Neuron (in vitro differentiated cells): Measurements from ENCODE around the gene NDFIP1.

Experiments
- H2AFZ ChIP-seq: one replicate; pipeline ENCODE4 v1.6.1; 2013; ENCODE audit warnings: low read depth, mild to moderate bottlenecking, inconsistent platforms, low read length, moderate library complexity
- H3K27me3 ChIP-seq: one replicate; pipeline ENCODE4 v1.6.1; 2013; ENCODE audit warnings: low read length; ENCODE audit not compliant: insufficient read depth
- H3K36me3 ChIP-seq: one replicate; pipeline ENCODE4 v1.6.1; 2013; ENCODE audit warnings: low read length; ENCODE audit not compliant: insufficient read depth
- H3K4me1 ChIP-seq: one replicate; pipeline ENCODE4 v1.6.1; 2013; ENCODE audit warnings: low read length; ENCODE audit not compliant: insufficient read depth
- H3K4me3 ChIP-seq: 2 replicates; pipeline ENCODE4 v1.5.1; 2013; ENCODE audit warnings: mild to moderate bottlenecking, low read length, moderate library complexity
- H3K9me3 ChIP-seq: one replicate; pipeline ENCODE4 v1.6.1; 2013; ENCODE audit warnings: low read length

NDFIP1 gene

GRCh38 chr5:142108432-142109330, at the start of gene NDFIP1:
TSS of gene NDFIP1 (plus strand) at chr5:142108779. CDS start at chr5:142108975, 196 bp downstream.
- peak within 1 kb of the TSS; percentile 40 for H2AFZ ChIP-seq
- H3K4me1 ChIP-seq, result peaks cover 9% of the 10 kb centered on the region
- H3K4me3 ChIP-seq, result peak within 1 kb of the TSS; percentile 85
- no peaks in the 10 kb centered on the region for H3K27me3 ChIP-seq
- H3K36me3 ChIP-seq, result peaks cover 7% of the 10 kb centered on the region
- peaks cover 7% of the 10 kb centered on the region for H3K9me3 ChIP-seq

- Histone ChIP-seq H3K9me3 (no peaks in the 10 kb centered on the region), H3K27me3 (no peaks in the 10 kb centered on the region), H2AFZ (no peak overlapping the region), H3K36me3 (no peaks in the 10 kb centered on the region), H3K4me3 (no peak overlapping the region), H3K4me1 (peaks cover 49% of the 10 kb centered on the region)
Observed at GRCh38 chr5:142059304-142059940, 49.2 kb upstream of the NDFIP1 start.

GRCh38 chr5:142063376-142063775, 45.2 kb upstream of the NDFIP1 start:
- Histone ChIP-seq H3K27me3 (no peaks in the 10 kb centered on the region), H3K9me3 (no peaks in the 10 kb centered on the region), H3K4me3 (peak overlapping the region; percentile 8), H3K36me3 (no peaks in the 10 kb centered on the region), H3K4me1 (peaks cover 46% of the 10 kb centered on the region), H2AFZ (no peak overlapping the region)

GRCh38 chr5:142063878-142064331, 44.7 kb upstream of the NDFIP1 start:
- Histone ChIP-seq H3K9me3 (no peaks in the 10 kb centered on the region), H3K36me3 (no peaks in the 10 kb centered on the region), H3K4me1 (peaks cover 46% of the 10 kb centered on the region), H2AFZ (no peak overlapping the region), H3K27me3 (no peaks in the 10 kb centered on the region), H3K4me3 (peak overlapping the region; percentile 8)

GRCh38 chr5:142065273-142065672, 43.3 kb upstream of the NDFIP1 start:
- Histone ChIP-seq H3K4me3 (no peak overlapping the region), H3K27me3 (no peaks in the 10 kb centered on the region), H3K36me3 (no peaks in the 10 kb centered on the region), H3K4me1 (peaks cover 49% of the 10 kb centered on the region), H3K9me3 (no peaks in the 10 kb centered on the region), H2AFZ (no peak overlapping the region)

- H3K4me1 ChIP-seq, result peaks cover 31% of the 10 kb centered on the region
- H2AFZ ChIP-seq, result no peak overlapping the region
- no peaks in the 10 kb centered on the region for H3K27me3 ChIP-seq
- no peaks in the 10 kb centered on the region for H3K36me3 ChIP-seq
- H3K9me3 ChIP-seq, result no peaks in the 10 kb centered on the region
- no peak overlapping the region for H3K4me3 ChIP-seq
Observed at GRCh38 chr5:142069606-142070399, 38.8 kb upstream of the NDFIP1 start.

GRCh38 chr5:142070734-142071133, 37.8 kb upstream of the NDFIP1 start:
- Histone ChIP-seq H3K27me3 (no peaks in the 10 kb centered on the region), H3K4me1 (peaks cover 23% of the 10 kb centered on the region), H3K4me3 (no peak overlapping the region), H3K9me3 (no peaks in the 10 kb centered on the region), H2AFZ (no peak overlapping the region), H3K36me3 (no peaks in the 10 kb centered on the region)

GRCh38 chr5:142072488-142072887, 36.1 kb upstream of the NDFIP1 start:
- H3K36me3 ChIP-seq, result no peaks in the 10 kb centered on the region
- H2AFZ ChIP-seq, result no peak overlapping the region
- peaks cover 13% of the 10 kb centered on the region for H3K4me1 ChIP-seq
- H3K4me3 ChIP-seq, result no peak overlapping the region
- H3K27me3 ChIP-seq, result no peaks in the 10 kb centered on the region
- no peaks in the 10 kb centered on the region for H3K9me3 ChIP-seq

- Histone ChIP-seq H3K27me3 (no peaks in the 10 kb centered on the region), H2AFZ (no peak overlapping the region), H3K4me3 (no peak overlapping the region), H3K9me3 (no peaks in the 10 kb centered on the region), H3K4me1 (peaks cover 13% of the 10 kb centered on the region), H3K36me3 (no peaks in the 10 kb centered on the region)
Observed at GRCh38 chr5:142073362-142073988, 35.1 kb upstream of the NDFIP1 start.

- no peak overlapping the region for H3K4me3 ChIP-seq
- peaks cover 13% of the 10 kb centered on the region for H3K4me1 ChIP-seq
- H3K36me3 ChIP-seq, result no peaks in the 10 kb centered on the region
- H3K27me3 ChIP-seq, result no peaks in the 10 kb centered on the region
- no peaks in the 10 kb centered on the region for H3K9me3 ChIP-seq
- no peak overlapping the region for H2AFZ ChIP-seq
Observed at GRCh38 chr5:142074006-142074405, 34.6 kb upstream of the NDFIP1 start.

GRCh38 chr5:142078221-142078620, 30.4 kb upstream of the NDFIP1 start:
- Histone ChIP-seq H3K4me1 (no peaks in the 10 kb centered on the region), H3K4me3 (no peak overlapping the region)

GRCh38 chr5:142078706-142079105, 29.9 kb upstream of the NDFIP1 start:
- H2AFZ ChIP-seq, result no peak overlapping the region
- no peaks in the 10 kb centered on the region for H3K4me1 ChIP-seq
- no peaks in the 10 kb centered on the region for H3K27me3 ChIP-seq
- no peaks in the 10 kb centered on the region for H3K9me3 ChIP-seq
- no peak overlapping the region for H3K4me3 ChIP-seq
- H3K36me3 ChIP-seq, result no peaks in the 10 kb centered on the region

More at GRCh38 chr5:142078221-142078620, 30.4 kb upstream of the NDFIP1 start:
- no peaks in the 10 kb centered on the region for H3K27me3 ChIP-seq
- no peaks in the 10 kb centered on the region for H3K36me3 ChIP-seq
- no peak overlapping the region for H2AFZ ChIP-seq
- no peaks in the 10 kb centered on the region for H3K9me3 ChIP-seq
